ENCODE data around the gene PIK3R1.

The PIK3R1 gene

DNA sequence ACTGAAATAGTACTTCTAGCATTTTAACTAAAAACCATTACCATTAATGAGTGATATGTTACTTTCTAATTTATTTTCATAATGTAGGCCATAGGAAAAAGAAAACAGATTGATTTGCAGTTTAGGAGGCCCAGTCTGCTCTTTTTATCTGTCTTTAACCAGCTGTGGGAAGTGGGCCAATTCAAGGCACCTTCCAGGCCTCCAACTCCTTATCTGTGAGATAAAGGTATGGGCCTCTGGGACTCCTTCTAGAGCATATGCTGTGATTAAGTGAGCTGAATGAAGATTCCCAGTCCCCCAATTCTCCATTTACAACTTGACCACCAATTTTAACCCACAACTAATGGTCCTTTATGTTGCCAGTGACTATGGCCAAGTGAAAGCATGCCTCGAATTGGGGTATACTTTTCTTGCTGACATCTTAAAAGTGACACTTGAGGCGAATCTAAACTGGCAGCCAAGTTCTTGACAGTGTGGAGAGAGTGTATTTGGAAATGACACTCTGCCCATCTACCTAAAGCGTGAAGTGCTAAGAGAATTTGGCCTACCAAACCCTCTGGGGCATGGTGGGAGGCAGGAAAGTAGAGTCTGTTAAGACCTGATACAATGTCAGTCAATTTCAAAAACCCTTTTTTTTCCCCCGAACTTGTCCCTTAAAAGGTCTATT lies 88.3 kb downstream of the PIK3R1 start:
- H3K4me3 ChIP-seq (ENCODE audit: low read depth, low read length) = no peak overlapping the region
- TF ChIP-seq CTCF (IDR thresholded peaks at IDR 0.05; ENCODE audit: low read depth, low read length, missing control alignments) = no peak
- no peak for DNase-seq (ENCODE audit: low read depth)

DNA sequence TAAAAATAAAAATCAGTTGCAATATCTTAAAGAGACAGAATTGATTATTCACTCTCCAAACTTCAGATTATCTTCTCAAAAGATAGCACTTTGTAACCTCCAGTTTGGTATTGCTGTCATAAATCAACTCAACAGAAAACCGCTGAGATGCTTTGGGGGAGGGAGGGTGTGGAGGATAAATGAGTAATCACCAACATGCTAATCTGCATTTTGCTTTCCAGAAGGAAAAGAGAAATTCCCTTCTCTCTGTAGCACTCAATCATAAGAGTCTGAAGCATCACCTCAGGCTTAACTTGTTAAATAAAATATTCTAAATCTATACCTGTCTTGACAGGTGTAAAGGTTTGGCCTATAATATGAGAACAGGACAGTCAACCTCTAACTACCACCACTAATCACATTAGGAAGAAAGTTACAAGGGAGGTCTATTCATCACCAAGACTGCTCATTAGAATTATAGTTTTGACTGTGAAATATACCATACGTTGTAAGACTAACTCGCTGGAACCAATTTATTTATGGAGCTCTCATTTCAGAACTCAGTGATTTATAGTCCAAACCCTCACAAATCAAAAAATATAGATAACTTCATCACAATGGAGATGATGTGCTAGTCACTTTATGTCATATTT lies 89.0 kb downstream of the PIK3R1 start:
- TF ChIP-seq CTCF (IDR thresholded peaks at IDR 0.05; ENCODE audit: low read depth, low read length, missing control alignments) = no peak
- no peak for DNase-seq (ENCODE audit: low read depth)
- no peak overlapping the region for H3K4me3 ChIP-seq (ENCODE audit: low read depth, low read length)

DNA sequence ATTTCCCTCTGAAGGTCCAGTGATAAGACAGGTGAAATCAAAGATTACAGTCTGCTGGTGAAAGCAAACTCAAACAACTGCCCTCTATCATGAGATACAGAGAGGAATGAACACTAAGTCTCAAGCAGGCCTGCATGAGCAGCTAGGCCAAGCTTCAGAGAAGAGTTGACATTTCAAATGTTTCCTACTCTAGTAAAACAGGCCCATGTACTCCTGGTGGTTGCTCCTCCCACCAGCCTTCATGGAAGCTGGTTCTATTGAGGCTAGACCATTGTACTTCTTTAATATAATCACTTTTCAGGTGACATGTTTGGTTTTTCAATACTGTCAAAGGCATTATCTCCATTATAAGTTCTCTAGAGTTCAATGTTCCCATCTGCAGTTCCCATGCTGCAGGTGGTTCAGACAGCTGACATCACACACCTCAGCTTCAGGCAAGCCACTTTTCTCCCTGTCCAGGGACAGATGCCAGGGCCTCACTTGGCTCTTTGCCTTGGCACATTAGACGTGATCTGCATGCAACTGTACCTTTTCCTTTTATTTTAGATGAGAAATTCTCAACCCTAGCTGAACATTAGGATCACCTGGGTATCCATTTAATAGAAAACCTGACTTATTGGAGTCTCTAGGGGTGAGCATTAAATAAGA lies 89.8 kb downstream of the PIK3R1 start:
- TF ChIP-seq CTCF (IDR thresholded peaks at IDR 0.05; ENCODE audit: low read depth, low read length, missing control alignments) = no peak
- H3K4me3 ChIP-seq (ENCODE audit: low read depth, low read length) = no peak overlapping the region
- no peak for DNase-seq (ENCODE audit: low read depth)

DNA sequence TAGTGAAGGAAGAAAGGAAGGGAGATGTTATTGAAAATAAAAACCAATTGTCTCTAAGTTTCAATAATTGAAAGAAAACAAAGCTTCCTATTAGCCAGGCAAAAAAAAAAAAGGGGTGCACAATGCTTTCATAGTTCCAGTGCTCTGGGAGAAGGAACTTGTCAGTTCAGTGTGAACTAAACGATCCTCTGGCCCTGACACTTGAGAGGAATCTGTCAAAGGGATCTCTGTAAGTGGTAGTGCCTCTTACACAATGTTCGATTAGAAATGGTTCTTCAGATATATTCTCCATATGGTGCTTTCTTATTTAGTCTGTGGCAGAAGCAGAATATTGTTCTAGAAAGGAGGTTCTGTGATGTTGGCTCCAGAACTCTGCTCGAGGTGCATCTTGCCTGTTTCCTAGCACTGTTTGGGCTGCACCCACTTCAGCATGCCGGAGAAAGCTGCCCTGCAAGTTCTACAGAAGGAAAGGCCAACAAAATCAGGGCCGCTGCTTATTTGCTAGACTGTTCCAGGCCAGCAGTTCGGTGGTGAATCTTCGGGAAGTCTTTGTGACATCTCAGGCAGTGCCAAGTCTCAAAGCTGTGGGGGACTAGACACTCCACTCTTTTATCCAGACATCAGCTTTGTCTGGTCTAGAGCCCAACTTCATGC lies 90.9 kb downstream of the PIK3R1 start:
- no peak for TF ChIP-seq CTCF (IDR thresholded peaks at IDR 0.05; ENCODE audit: low read depth, low read length, missing control alignments)

DNA sequence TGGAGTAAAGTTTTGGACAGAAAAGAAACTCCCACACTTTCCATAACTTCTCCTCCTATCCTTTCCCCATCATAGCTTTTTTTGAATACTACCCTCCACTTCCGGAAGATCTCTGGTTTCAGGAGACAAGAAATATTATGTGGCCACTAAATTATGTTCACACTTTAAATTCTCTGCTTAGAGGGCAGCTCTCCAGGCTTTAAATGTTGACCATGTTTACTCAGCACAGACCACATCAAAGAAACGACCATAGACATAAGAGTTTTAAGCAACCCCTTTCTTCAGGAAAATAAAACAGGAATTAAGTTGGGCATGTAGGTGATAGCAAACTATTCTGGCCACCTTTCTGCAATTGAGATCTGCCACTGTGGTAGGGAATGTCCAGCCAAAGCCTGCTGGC lies 97.8 kb downstream of the PIK3R1 start:
- no peak overlapping the region for H3K4me3 ChIP-seq (ENCODE audit: low read depth, low read length)
- TF ChIP-seq CTCF (IDR thresholded peaks at IDR 0.05; ENCODE audit: low read depth, low read length, missing control alignments) = no peak
- DNase-seq (ENCODE audit: low read depth) = no peak

More for the DNA sequence above, 90.9 kb downstream of the PIK3R1 start:
- no peak overlapping the region for H3K4me3 ChIP-seq (ENCODE audit: low read depth, low read length)
- DNase-seq (ENCODE audit: low read depth) = no peak

DNA sequence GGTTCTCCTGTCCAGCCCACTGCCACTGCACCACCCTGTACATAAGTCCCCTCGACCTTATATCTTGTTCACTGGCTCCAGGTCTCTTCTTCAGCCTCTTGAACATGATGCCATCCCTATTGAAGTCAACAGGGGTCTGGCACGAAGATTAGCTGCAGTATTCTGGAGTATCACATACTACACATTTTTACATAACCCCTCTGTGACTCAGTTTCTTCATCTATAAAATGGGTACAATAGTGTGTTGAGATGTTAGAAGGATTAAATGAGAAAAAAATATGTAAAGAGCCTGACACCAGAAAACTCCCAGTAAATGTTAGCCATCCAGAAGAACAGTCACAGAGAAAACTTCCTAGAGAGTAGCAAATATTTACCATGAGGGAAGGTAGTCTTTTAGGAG lies 98.9 kb downstream of the PIK3R1 start:
- no peak for DNase-seq (ENCODE audit: low read depth)
- no peak for TF ChIP-seq CTCF (IDR thresholded peaks at IDR 0.05; ENCODE audit: low read depth, low read length, missing control alignments)
- H3K4me3 ChIP-seq (ENCODE audit: low read depth, low read length) = no peak overlapping the region

Data from GM12864 (cell line).